ENCODE results near the gene TMSB4X.
A peak's percentile ranks its signal among the peaks of the same experiment; 100 is the strongest.
"Not testable (repeated sequence)": the region's sequence is repeated elsewhere in the genome, so short reads cannot be mapped to it uniquely, and the experiment has no call there.

Gene TMSB4X

GRCh38 chrX:12973561-12974304, 1.2 kb upstream of the TMSB4X start:
- Histone ChIP-seq H3K27ac (peak overlapping the region in 20 of 21 experiments; percentile 87 to 99 (median 95)), H3K4me3 (peak overlapping the region; percentile 50 to 84 (median 60))

- Histone ChIP-seq H3K4me3 (peak overlapping the region; percentile 50 to 84 (median 60)), H3K27ac (peak overlapping the region; percentile 13 to 99 (median 95))
Measured at GRCh38 chrX:12974305-12974795, 560 bp upstream of the TMSB4X start.

GRCh38 chrX:12975670-12975965, 708 bp downstream of the TMSB4X start:
- Histone ChIP-seq H3K27ac (peak overlapping the region; percentile 87 to 99 (median 95)), H3K4me3 (peak overlapping the region; percentile 50 to 84 (median 60))

DNA sequence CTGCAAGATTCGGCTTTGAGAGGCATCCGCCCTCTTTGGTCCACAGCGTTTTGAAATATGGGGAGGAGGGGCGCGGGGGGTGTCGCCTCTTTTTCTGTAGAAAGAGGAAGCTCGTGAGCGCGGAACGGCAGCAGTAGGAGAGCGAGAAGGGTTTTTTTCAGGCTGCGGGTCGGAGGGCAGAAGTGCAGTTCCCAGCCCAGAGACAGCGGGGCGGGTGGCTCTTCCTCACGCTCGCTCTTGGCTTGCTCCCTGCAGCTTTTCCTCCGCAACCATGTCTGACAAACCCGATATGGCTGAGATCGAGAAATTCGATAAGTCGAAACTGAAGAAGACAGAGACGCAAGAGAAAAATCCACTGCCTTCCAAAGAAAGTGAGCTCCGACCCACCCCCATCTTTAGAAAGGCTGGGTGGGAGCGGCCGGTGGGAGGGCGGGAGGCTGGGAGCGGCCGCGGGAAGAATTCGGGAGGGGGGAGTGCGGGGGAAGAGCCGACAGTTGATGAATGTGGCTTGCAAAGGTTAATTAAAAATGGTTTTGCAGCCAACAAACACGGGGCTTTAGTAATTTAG, 1.2 kb downstream of the TMSB4X start:
- H3K4me3 ChIP-seq = peak overlapping the region; percentile 50 to 84 (median 60)
- peak overlapping the region; percentile 87 to 99 (median 95) for H3K27ac ChIP-seq

GRCh38 chrX:12976819-12977732, 2.2 kb downstream of the TMSB4X start:
- Histone ChIP-seq H3K4me3 (peak overlapping the region; percentile 50 to 84 (median 60)), H3K27ac (peak overlapping the region in 19 of 21 experiments; percentile 31 to 99 (median 95))

GRCh38 chrX:12977761-12978204, 2.9 kb downstream of the TMSB4X start:
- H3K27ac ChIP-seq = peak overlapping the region in 19 of 21 experiments; percentile 15 to 99 (median 95)

GRCh38 chrX:12978205-12979025, 3.5 kb downstream of the TMSB4X start:
- peak overlapping the region; percentile 50 to 84 (median 60) for H3K4me3 ChIP-seq
- peak overlapping the region in 20 of 21 experiments; percentile 15 to 99 (median 92) for H3K27ac ChIP-seq

More at GRCh38 chrX:12977761-12978204, 2.9 kb downstream of the TMSB4X start:
- peak overlapping the region; percentile 50 to 84 (median 60) for H3K4me3 ChIP-seq

GRCh38 chrX:12979026-12979607, 4.2 kb downstream of the TMSB4X start:
- H3K4me3 ChIP-seq = peak overlapping the region in 1 of 7 experiments; percentile 84
- peak overlapping the region in 19 of 21 experiments; percentile 15 to 99 (median 88) for H3K27ac ChIP-seq

GRCh38 chrX:12979616-12980015, 4.7 kb downstream of the TMSB4X start:
- Histone ChIP-seq H3K4me3 (no peak overlapping the region), H3K27ac (peak overlapping the region in 15 of 21 experiments; percentile 17 to 99 (median 95))

DNA sequence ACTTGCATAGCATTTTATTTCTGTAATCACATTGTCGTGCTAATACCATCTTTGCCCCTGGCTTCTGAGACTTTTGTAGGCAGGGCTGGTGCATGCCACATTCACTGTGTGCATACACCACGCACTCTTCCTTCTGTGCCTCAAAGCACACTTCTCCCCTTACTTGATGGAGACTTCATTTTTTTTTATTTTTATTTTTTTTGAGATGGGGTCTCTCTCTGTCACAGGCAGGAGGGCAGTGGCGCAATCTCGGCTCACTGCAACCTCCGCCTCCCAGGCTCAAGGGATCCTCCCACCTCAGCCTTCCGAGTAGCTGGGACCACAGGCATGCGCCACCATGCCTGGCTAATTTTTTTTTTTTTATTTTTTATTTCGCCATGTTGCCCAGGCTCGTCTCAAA, 5.1 kb downstream of the TMSB4X start:
- peak overlapping the region in 14 of 21 experiments; percentile 17 to 99 (median 95) for H3K27ac ChIP-seq

DNA sequence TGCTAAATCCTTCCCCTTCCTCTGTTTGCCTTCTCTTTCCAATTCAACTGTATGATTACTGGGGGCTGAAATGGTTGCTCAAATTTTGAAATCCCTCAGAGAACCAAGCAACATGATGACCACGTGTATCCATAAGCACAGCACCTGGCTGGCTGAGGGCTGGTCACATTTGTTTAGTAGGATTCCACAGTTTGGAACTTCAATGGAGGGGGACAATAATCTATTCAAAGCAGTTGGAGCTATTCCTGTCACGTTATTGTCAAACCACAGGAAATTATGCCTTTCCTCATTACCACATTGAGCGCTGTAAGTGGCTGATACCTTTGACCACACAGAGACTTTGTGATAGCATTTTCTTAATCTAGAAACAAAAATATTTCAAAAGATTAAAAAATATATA, 7.0 kb downstream of the TMSB4X start:
- peak overlapping the region in 6 of 21 experiments; percentile 8 to 98 (median 30) for H3K27ac ChIP-seq
- H3K4me3 ChIP-seq = no peak overlapping the region

More for the DNA sequence above, 5.1 kb downstream of the TMSB4X start:
- H3K4me3 ChIP-seq = not testable (repeated sequence)

DNA sequence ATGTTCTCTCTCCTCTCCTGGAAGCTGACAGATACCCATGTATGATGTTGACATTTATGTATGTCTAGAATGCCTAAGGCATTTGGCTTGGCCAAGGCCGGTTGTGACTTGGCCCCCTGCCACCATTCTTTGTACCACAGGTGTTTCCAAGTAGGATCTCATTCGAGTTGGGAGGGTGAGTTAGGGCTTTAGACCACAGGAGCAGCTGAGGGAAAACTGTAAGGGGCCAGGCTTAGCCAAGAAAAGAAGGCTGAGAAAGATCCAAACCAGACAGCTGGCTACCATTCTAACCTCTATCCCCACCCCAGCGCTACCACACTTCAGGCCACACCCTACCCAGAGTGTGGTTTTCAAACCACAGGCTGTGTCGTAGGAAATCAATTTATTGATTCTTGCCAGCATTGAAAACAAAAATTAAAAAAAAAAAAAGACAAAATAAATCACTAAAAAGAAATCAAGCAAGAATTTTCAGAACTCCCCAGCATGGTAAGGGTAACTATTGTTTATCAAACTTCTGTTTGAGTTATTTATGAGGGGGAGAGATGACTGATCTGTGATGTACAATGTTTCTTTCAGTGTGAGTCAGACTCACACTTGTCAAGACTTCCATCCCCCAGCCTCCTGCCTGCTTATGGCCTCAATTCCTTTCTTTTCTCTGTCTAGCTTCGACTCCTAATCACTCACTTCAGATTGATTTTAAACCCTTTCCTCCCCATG, 9.9 kb downstream of the TMSB4X start:
- Histone ChIP-seq H3K4me3 (no peak overlapping the region), H3K27ac (peak overlapping the region in 8 of 21 experiments; percentile 7 to 68 (median 48))

DNA sequence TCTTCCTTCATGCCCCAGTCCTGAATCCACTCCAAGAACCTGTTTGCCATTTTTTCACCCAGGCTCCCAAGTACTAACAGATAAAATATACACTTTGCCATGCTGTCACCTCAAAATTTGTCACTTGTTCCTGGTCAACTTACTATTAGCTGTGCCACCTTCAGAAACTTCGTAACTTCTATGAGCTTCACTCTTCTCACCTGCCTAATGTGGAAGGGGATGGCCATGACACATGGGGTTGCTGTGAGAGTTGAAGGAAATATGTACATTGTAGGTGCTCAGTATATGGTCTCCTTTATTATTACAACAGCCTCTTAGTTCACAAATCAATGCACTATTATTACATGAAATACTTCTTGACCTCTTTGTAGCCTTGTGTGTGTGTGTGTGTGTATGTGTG, 10.4 kb downstream of the TMSB4X start:
- peak overlapping the region in 7 of 21 experiments; percentile 7 to 68 (median 54) for H3K27ac ChIP-seq
- H3K4me3 ChIP-seq = no peak overlapping the region

DNA sequence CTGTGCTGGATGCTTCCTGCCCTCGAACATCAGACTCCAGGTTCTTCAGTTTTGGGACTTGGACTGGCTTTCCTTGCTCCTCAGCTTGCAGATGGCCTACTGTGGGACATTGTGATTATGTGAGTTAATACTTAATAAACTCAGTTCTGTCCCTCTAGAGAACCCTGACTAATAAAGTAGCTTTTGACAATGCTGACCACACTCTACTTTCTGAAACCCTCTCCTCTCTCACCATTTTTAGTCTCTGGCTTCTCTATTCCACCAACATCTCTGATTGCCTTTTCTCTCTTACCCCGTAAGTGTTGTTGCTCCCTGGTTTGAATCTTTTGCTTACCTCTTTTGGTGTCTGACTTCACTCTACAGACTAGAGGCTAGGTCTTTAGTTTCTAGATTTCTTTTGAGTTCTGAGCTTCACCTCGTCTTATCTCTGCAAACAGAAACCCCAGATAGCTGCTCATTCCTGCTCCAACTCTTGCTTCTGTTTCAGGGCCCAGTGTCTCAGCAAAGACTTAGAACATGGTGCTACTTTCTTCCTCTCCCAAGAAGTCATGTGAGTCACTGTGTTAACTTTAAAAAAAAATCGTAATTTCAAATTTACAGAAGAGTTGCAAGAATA, 11.4 kb downstream of the TMSB4X start:
- no peak overlapping the region for H3K4me3 ChIP-seq

GRCh38 chrX:12986886-12987285, 12.0 kb downstream of the TMSB4X start:
- no peak overlapping the region for H3K4me3 ChIP-seq
- peak overlapping the region in 1 of 21 experiments; percentile 68 for H3K27ac ChIP-seq

More for the DNA sequence above, 11.4 kb downstream of the TMSB4X start:
- peak overlapping the region in 4 of 21 experiments; percentile 22 to 68 (median 58) for H3K27ac ChIP-seq

DNA sequence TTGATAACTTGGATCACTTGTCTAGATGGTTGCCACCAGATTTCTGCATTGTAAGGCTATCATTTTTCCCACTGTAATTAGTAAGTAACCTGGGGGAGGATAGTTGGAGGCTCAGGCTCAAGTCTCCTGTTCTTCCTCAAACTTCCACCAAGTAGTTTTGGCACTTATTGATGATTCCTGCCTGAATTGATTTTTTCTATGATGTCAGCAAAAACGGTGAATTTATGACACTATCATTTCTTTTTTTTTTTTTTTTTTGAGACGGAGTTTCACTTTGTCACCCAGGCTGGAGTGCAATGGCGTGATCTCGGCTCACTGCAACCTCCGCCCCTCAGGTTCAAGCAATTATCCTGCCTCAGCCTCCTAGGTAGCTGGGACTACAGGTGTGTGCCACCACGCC, 12.4 kb downstream of the TMSB4X start:
- H3K27ac ChIP-seq = no peak overlapping the region
- H3K4me3 ChIP-seq = no peak overlapping the region

- H3K27ac ChIP-seq = no peak overlapping the region
Measured at GRCh38 chrX:12987900-12988594, 13.1 kb downstream of the TMSB4X start.

More at GRCh38 chrX:12987900-12988594, 13.1 kb downstream of the TMSB4X start:
- H3K4me3 ChIP-seq = no peak overlapping the region

All from skin epidermis (tissue), 12 donors.